SK-N-SH treated with all-trans-retinoic acid at 6 μM for 48 hours (cell line): ENCODE results near the gene NOL3.
A peak's percentile ranks its signal among the peaks of the same experiment; 100 is the strongest.

Experiments
- ATAC-seq: fragments of 200-7000 bp; cut with Tn5 transposase; 3 replicates; pipeline ENCODE4 v1.9.1; 2020; ENCODE audit warnings: mild to moderate bottlenecking, moderate library complexity
- ARNTL ChIP-seq: fragments of 450-650 bp; formaldehyde crosslinking; IDR thresholded peaks from 2 replicates; pipeline ENCODE4 v1.5.0; 2020; ENCODE audit warnings: low read depth, mild to moderate bottlenecking, moderate library complexity, borderline replicate concordance
- CREB5 ChIP-seq: fragments of 250-450 bp; sonication (Bioruptor Pico); IDR thresholded peaks from 2 replicates; pipeline ENCODE4 v1.5.1; 2020; ENCODE audit warnings: low read depth, mild to moderate bottlenecking, moderate library complexity
- CSRNP3 ChIP-seq: fragments of 250-450 bp; sonication (Bioruptor Pico); IDR thresholded peaks from 2 replicates; pipeline ENCODE4 v1.5.1; 2021; ENCODE audit warnings: mild to moderate bottlenecking, moderate library complexity
- ESRRG ChIP-seq: fragments of 250-450 bp; sonication (Bioruptor Pico); IDR thresholded peaks from 2 replicates; pipeline ENCODE4 v1.6.1; 2021; ENCODE audit warnings: mild to moderate bottlenecking
- GLIS3 ChIP-seq: fragments of 250-450 bp; sonication (Bioruptor Pico); IDR thresholded peaks from 2 replicates; pipeline ENCODE4 v1.5.0; 2020; ENCODE audit warnings: mild to moderate bottlenecking, moderate library complexity
- ISL1 ChIP-seq: fragments of 250-450 bp; sonication (Bioruptor Pico); IDR thresholded peaks from 2 replicates; pipeline ENCODE4 v2.1.2; 2022; ENCODE audit warnings: mild to moderate bottlenecking, moderate library complexity
- PATZ1 ChIP-seq: fragments of 250-450 bp; sonication (Bioruptor Pico); IDR thresholded peaks from 2 replicates; pipeline ENCODE4 v1.8.0; 2020; ENCODE audit warnings: mild to moderate bottlenecking, moderate library complexity, borderline replicate concordance
- POU6F1 ChIP-seq: fragments of 250-450 bp; sonication (Bioruptor Pico); IDR thresholded peaks from 2 replicates; pipeline ENCODE4 v1.8.0; 2021; ENCODE audit warnings: low read depth, mild to moderate bottlenecking, moderate library complexity, borderline replicate concordance
- RARB ChIP-seq: fragments of 250-450 bp; sonication (Bioruptor Pico); IDR thresholded peaks from 2 replicates; pipeline ENCODE4 v1.8.0; 2021; ENCODE audit warnings: mild to moderate bottlenecking, moderate library complexity
- SNAI2 ChIP-seq: fragments of 250-450 bp; sonication (Bioruptor Pico); IDR thresholded peaks from 2 replicates; pipeline ENCODE4 v1.5.0; 2020; ENCODE audit warnings: mild to moderate bottlenecking, moderate library complexity
- TCF4 ChIP-seq: fragments of 250-450 bp; sonication (Bioruptor Pico); IDR thresholded peaks from 2 replicates; pipeline ENCODE4 v1.8.0; 2021; ENCODE audit warnings: mild to moderate bottlenecking, moderate library complexity, borderline replicate concordance
- TOX ChIP-seq: fragments of 250-450 bp; sonication (Bioruptor Pico); IDR thresholded peaks from 2 replicates; pipeline ENCODE4 v1.8.0; 2021; ENCODE audit warnings: mild to moderate bottlenecking, moderate library complexity, borderline replicate concordance
- TSHZ2 ChIP-seq: fragments of 250-450 bp; sonication (Bioruptor Pico); IDR thresholded peaks from 2 replicates; pipeline ENCODE4 v1.5.0; 2020; ENCODE audit warnings: mild to moderate bottlenecking, moderate library complexity
- ZC3H10 ChIP-seq: fragments of 250-450 bp; sonication (Bioruptor Pico); IDR thresholded peaks from 2 replicates; pipeline ENCODE4 v1.5.1; 2021; ENCODE audit warnings: mild to moderate bottlenecking, moderate library complexity
- ZFP3 ChIP-seq: fragments of 250-450 bp; sonication (Bioruptor Pico); IDR thresholded peaks from 2 replicates; pipeline ENCODE4 v1.5.0; 2020; ENCODE audit warnings: mild to moderate bottlenecking, moderate library complexity
- ZFP30 ChIP-seq: fragments of 450-650 bp; formaldehyde crosslinking; IDR thresholded peaks from 2 replicates; pipeline ENCODE4 v1.5.0; 2022; ENCODE audit warnings: mild to moderate bottlenecking, moderate library complexity
- ZNF565 ChIP-seq: fragments of 450-650 bp; formaldehyde crosslinking; conservative IDR thresholded peaks from 2 replicates; pipeline ENCODE4 v1.5.0; 2020; ENCODE audit warnings: low read depth, mild to moderate bottlenecking, moderate library complexity
- ZNF8 ChIP-seq: fragments of 450-650 bp; formaldehyde crosslinking; IDR thresholded peaks from 2 replicates; pipeline ENCODE4 v1.5.0; 2020; ENCODE audit warnings: mild to moderate bottlenecking, moderate library complexity

Gene NOL3

GRCh38 chr16:67150833-67151396, 19.4 kb upstream of the NOL3 start, which contains the start of gene B3GNT9:
B3GNT9 (minus strand) TSS chr16:67150998; CDS start chr16:67150485, 513 bp downstream.
- peak; percentile 76 for ATAC-seq
- TF ChIP-seq CSRNP3: no peak
- peak; percentile 15; the same call in 1 of the 2 replicates for TF ChIP-seq TCF4

GRCh38 chr16:67151431-67152097, 18.8 kb upstream of the NOL3 start:
- 0 out of 3 replicates have a peak, but pooled peaks have one; percentile 1 for ATAC-seq
- TF ChIP-seq RARB (CRISPR knock-in tag) (no peak), ARNTL (CRISPR knock-in tag) (no peak), SNAI2 (no peak), TOX (no peak), ISL1 (CRISPR knock-in tag) (no peak), ZNF565 (CRISPR knock-in tag) (no peak), TSHZ2 (no peak), ESRRG (CRISPR knock-in tag) (no peak), GLIS3 (CRISPR knock-in tag) (no peak), ZFP30 (CRISPR knock-in tag) (no peak), POU6F1 (no peak), ZNF8 (CRISPR knock-in tag) (no peak), PATZ1 (no peak), ZC3H10 (CRISPR knock-in tag) (no peak), ZFP3 (CRISPR knock-in tag) (no peak), CREB5 (CRISPR knock-in tag) (no peak)

GRCh38 chr16:67154578-67155294, 15.6 kb upstream of the NOL3 start:
- ATAC-seq: no peak
- TF ChIP-seq ISL1 (CRISPR knock-in tag) (no peak), GLIS3 (CRISPR knock-in tag) (no peak)
